ENCODE measurements around the gene RNF152. TPM values are rescaled to one million over a fixed set of nuclear protein-coding genes. Genes with fewer than 3 reads are reported as not detected.

The RNF152 gene
- polyA plus RNA-seq, 1 of the 3 experiments (the other 2 are of a cell fraction), result 6.6 TPM

GRCh38 chr18:61831071-61831470 is 61.7 kb downstream of the RNF152 start (continued):
- TF ChIP-seq FOSL2 (IDR thresholded peaks at IDR 0.05; ENCODE audit: borderline replicate concordance, low read depth) (no peak), MXI1 (IDR thresholded peaks at IDR 0.05; ENCODE audit: low read depth, low read length) (no peak), POLR2AphosphoS5 (IDR thresholded peaks at IDR 0.05; ENCODE audit: low read depth, low read length) (no peak), YY1 (IDR thresholded peaks at IDR 0.05; ENCODE audit: low read depth) (no peak), REST (IDR thresholded peaks at IDR 0.05; ENCODE audit: low read depth, low read length) (no peak), RAD21 (IDR thresholded peaks at IDR 0.05; ENCODE audit: low read length) (no peak), USF1 (IDR thresholded peaks at IDR 0.05; ENCODE audit: borderline replicate concordance, low read depth) (no peak), ELF1 (IDR thresholded peaks at IDR 0.05) (no peak), RXRA (IDR thresholded peaks at IDR 0.05; ENCODE audit: borderline replicate concordance, low read depth) (no peak), NRF1 (IDR thresholded peaks at IDR 0.05; ENCODE audit: low read depth, low read length) (no peak)

- Histone ChIP-seq H3K36me3 (replicated peaks in 1 of 2; ENCODE audit: control insufficient read depth in 1 of 2, insufficient read depth in 2 of 2, low read length in 1 of 2) (peaks cover 0 to 11% of the 10 kb centered on the region in 2 experiments), H3K4me2 (no peak overlapping the region), H3K4me1 (ENCODE audit: control insufficient read depth in 1 of 2, insufficient read depth in 2 of 2, low read depth in 1 of 2, low read length in 1 of 2) (peaks cover 18 to 31% of the 10 kb centered on the region in 2 experiments), H3F3A (replicated peaks; ENCODE audit: insufficient read depth) (peaks cover 13% of the 10 kb centered on the region), H3K27ac (ENCODE audit: low read depth in 2 of 2, low read length in 1 of 2) (no peak overlapping the region), H2AFZ (ENCODE audit: low read depth) (no peak overlapping the region), H4K20me1 (ENCODE audit: insufficient read depth) (peaks cover 27% of the 10 kb centered on the region), H3K9me3 (no peaks in the 10 kb centered on the region), H3K4me3 (ENCODE audit: low read depth in 2 of 2, low read length in 1 of 2) (no peak overlapping the region), H3K9me2 (no peaks in the 10 kb centered on the region), H3K79me2 (ENCODE audit: insufficient read depth) (peaks cover 91% of the 10 kb centered on the region), H3K9ac (no peak overlapping the region), H3K27me3 (ENCODE audit: insufficient read depth) (no peaks in the 10 kb centered on the region)
- 83% methylated on average over 7 of the region's 7 CpGs for WGBS (ENCODE audit: low lambda C conversion rate)
- ChIA-PET CTCF (no interaction called here), POLR2A (no interaction called here)
- no peak for DNase-seq
- TF ChIP-seq CTCF (IDR thresholded peaks at IDR 0.05) (no peak), SIN3A (IDR thresholded peaks at IDR 0.05; ENCODE audit: borderline replicate concordance, low read depth, low read length) (no peak), FOXM1 (IDR thresholded peaks at IDR 0.05; ENCODE audit: low read depth) (no peak), MAX (IDR thresholded peaks at IDR 0.05; ENCODE audit: low read depth) (no peak)
Measured at GRCh38 chr18:61829108-61829507, 63.7 kb downstream of the RNF152 start.
